HepG2 (cell line): ENCODE data around the gene NFAT5. TPM values are rescaled to one million over a fixed set of nuclear protein-coding genes. Genes with fewer than 3 reads are reported as not detected.

Source experiments
- AFF4 ChIP-seq: sonication (generic); formaldehyde crosslinking; IDR thresholded peaks from 2 replicates; pipeline ENCODE4 v1.4.0; 2020; ENCODE audit warnings: missing genetic modification reagents
- HINFP ChIP-seq: sonication (generic); formaldehyde crosslinking; IDR thresholded peaks from 2 replicates; pipeline ENCODE4 v1.4.0; 2020; ENCODE audit warnings: low read depth, mild to moderate bottlenecking, missing genetic modification reagents
- HOXD1 ChIP-seq: sonication (generic); formaldehyde crosslinking; IDR thresholded peaks from 2 replicates; pipeline ENCODE4 v1.5.0; 2020; ENCODE audit warnings: missing genetic modification reagents
- MYPOP ChIP-seq: sonication (generic); formaldehyde crosslinking; IDR thresholded peaks from 2 replicates; pipeline ENCODE4 v1.8.1; 2023; ENCODE audit warnings: mild to moderate bottlenecking, moderate library complexity, missing genetic modification reagents
- NR2F1 ChIP-seq, 2 experiments: fragments of 450-650 bp in 1 of 2; formaldehyde crosslinking in 1 of 2; IDR thresholded peaks; 2 replicates each; pipeline versions ENCODE4 v1.5.0 to v1.6.1; 2016 to 2020; ENCODE audit warnings: mild to moderate bottlenecking in 1 of 2, missing compliant biosample characterization in 1 of 2, missing genetic modification reagents in 1 of 2, moderate library complexity in 1 of 2
- NRL ChIP-seq: sonication (generic); formaldehyde crosslinking; IDR thresholded peaks from 2 replicates; pipeline ENCODE4 v1.5.0; 2020; ENCODE audit warnings: missing genetic modification reagents, mild to moderate bottlenecking, moderate library complexity, borderline replicate concordance
- PAF1 ChIP-seq: IDR thresholded peaks from 2 replicates; pipeline ENCODE4 v1.6.1; 2016; ENCODE audit warnings: missing genetic modification reagents, missing compliant biosample characterization
- RFX5 ChIP-seq: IDR thresholded peaks from 2 replicates; pipeline ENCODE4 v1.6.1; 2011; ENCODE audit warnings: low read depth, low read length, improper control_type of control experiment
- RXRA ChIP-seq: sonication (generic); formaldehyde crosslinking; IDR thresholded peaks from 2 replicates; pipeline ENCODE4 v1.5.1; 2020; ENCODE audit warnings: missing genetic modification reagents
- TEAD2 ChIP-seq: sonication (generic); formaldehyde crosslinking; IDR thresholded peaks from 2 replicates; pipeline ENCODE4 v1.9.0; 2021; ENCODE audit warnings: missing genetic modification reagents
- THAP7 ChIP-seq: sonication (generic); formaldehyde crosslinking; IDR thresholded peaks from 2 replicates; pipeline ENCODE4 v1.8.1; 2023; ENCODE audit warnings: mild to moderate bottlenecking, missing genetic modification reagents
- XRCC5 ChIP-seq: fragments of 200-400 bp; formaldehyde crosslinking; optimal IDR thresholded peaks from 2 replicates; pipeline ENCODE3; 2017; ENCODE audit warnings: mild to moderate bottlenecking, low read length
- ZFP36L2 ChIP-seq: sonication (generic); formaldehyde crosslinking; IDR thresholded peaks from 2 replicates; pipeline ENCODE4 v1.4.0; 2020; ENCODE audit warnings: missing genetic modification reagents
- ZNF333 ChIP-seq: sonication (generic); formaldehyde crosslinking; IDR thresholded peaks from 2 replicates; pipeline ENCODE4 v1.4.0; 2020; ENCODE audit warnings: mild to moderate bottlenecking, missing genetic modification reagents, borderline replicate concordance
- ZNF335 ChIP-seq: sonication (generic); formaldehyde crosslinking; IDR thresholded peaks from 2 replicates; pipeline ENCODE4 v1.4.0; 2020; ENCODE audit warnings: missing genetic modification reagents
- ZNF546 ChIP-seq: sonication (generic); formaldehyde crosslinking; conservative IDR thresholded peaks from 2 replicates; pipeline ENCODE4 v1.8.1; 2023; ENCODE audit warnings: mild to moderate bottlenecking, missing genetic modification reagents
- ZNF550 ChIP-seq: sonication (generic); formaldehyde crosslinking; IDR thresholded peaks from 2 replicates; pipeline ENCODE4 v1.4.0; 2020; ENCODE audit warnings: mild to moderate bottlenecking, missing genetic modification reagents, borderline replicate concordance
- ZNF552 ChIP-seq: sonication (generic); formaldehyde crosslinking; IDR thresholded peaks from 2 replicates; pipeline ENCODE4 v1.9.0; 2022; ENCODE audit warnings: missing genetic modification reagents, mild to moderate bottlenecking, borderline replicate concordance
- ZNF563 ChIP-seq: sonication (generic); formaldehyde crosslinking; IDR thresholded peaks from 2 replicates; pipeline ENCODE4 v1.8.0; 2022; ENCODE audit warnings: mild to moderate bottlenecking, moderate library complexity, missing genetic modification reagents
- ZNF570 ChIP-seq: sonication (generic); formaldehyde crosslinking; IDR thresholded peaks from 2 replicates; pipeline ENCODE4 v1.4.0; 2020; ENCODE audit warnings: mild to moderate bottlenecking, missing genetic modification reagents, borderline replicate concordance
- ZNF737 ChIP-seq: sonication (generic); formaldehyde crosslinking; IDR thresholded peaks from 2 replicates; pipeline ENCODE4 v1.5.0; 2020; ENCODE audit warnings: missing genetic modification reagents, mild to moderate bottlenecking, borderline replicate concordance
- ZNF841 ChIP-seq: sonication (generic); formaldehyde crosslinking; IDR thresholded peaks from 2 replicates; pipeline ENCODE4 v1.8.1; 2023; ENCODE audit warnings: missing genetic modification reagents, borderline replicate concordance
- ZSCAN21 ChIP-seq: sonication (generic); formaldehyde crosslinking; IDR thresholded peaks from 2 replicates; pipeline ENCODE4 v1.8.0; 2022; ENCODE audit warnings: mild to moderate bottlenecking, missing genetic modification reagents, moderate library complexity, borderline replicate concordance
- polyA plus RNA-seq, 8 experiments: library from polyadenylated mRNA; depleted of rRNA in 3 of 8; stranded (reverse) in 7 of 8; unstranded in 1 of 8; fragments of >200 nt; fragmentation: Illumina TruSeq in 4 of 8; extraction: Trizol in 4 of 8; gene quantifications; 2 replicates each; pipeline versions ENCODE4 v1.2.1 to v1.2.3, GENCODE V29; 2011 to 2016; ENCODE audit warnings: low read depth in 4 of 8, missing spikeins in 1 of 8, mixed read lengths in 1 of 8; ENCODE audit not compliant: insufficient read depth in 1 of 8
- total RNA-seq, 5 experiments: library from RNA; depleted of rRNA; stranded (reverse); fragments of >200 nt; fragmentation: Illumina TruSeq; extraction: Trizol; gene quantifications; 2 replicates each; pipeline ENCODE4 v1.2.3, GENCODE V29; 2016; ENCODE audit warnings: low read depth in 1 of 5

The NFAT5 gene
- total and polyA plus RNA-seq, 2 of the 13 experiments (the other 11 are each of a cell fraction or from before 2014, with no cell fraction given): 20.5 to 54.3 TPM

GRCh38 chr16:69520800-69521602 is 44.8 kb upstream of the NFAT5 start (continued):
- TF ChIP-seq XRCC5 (no peak), ZNF546 (CRISPR knock-in tag) (no peak), ZNF335 (CRISPR knock-in tag) (no peak), THAP7 (CRISPR knock-in tag) (no peak), ZNF570 (CRISPR knock-in tag) (no peak), ZNF333 (CRISPR knock-in tag) (no peak), ZNF563 (CRISPR knock-in tag) (no peak), NRL (no peak), ZNF550 (CRISPR knock-in tag) (no peak), ZNF841 (CRISPR knock-in tag) (no peak), ZFP36L2 (CRISPR knock-in tag) (no peak), ZNF737 (CRISPR knock-in tag) (no peak), ZSCAN21 (CRISPR knock-in tag) (no peak), MYPOP (CRISPR knock-in tag) (no peak), TEAD2 (CRISPR knock-in tag) (no peak), HINFP (no peak), ZNF552 (CRISPR knock-in tag) (no peak), HOXD1 (CRISPR knock-in tag) (no peak), RFX5 (no peak), AFF4 (CRISPR knock-in tag) (no peak), PAF1 (CRISPR knock-in tag) (no peak), NR2F1 (CRISPR knock-in tag; IDR thresholded peaks at IDR 0.05) (no peak), RXRA (CRISPR knock-in tag) (no peak)
